KMS-11 (cell line): ENCODE measurements around the gene JAKMIP1.

Source experiments
- H2AFZ ChIP-seq: fragments of 200-600 bp; sonication (generic); 2 replicates; pipeline ENCODE4 v1.6.1; 2016; ENCODE audit warnings: antibody characterized with exemption, mixed run types, low read depth
- H3K27ac ChIP-seq: fragments of 200-600 bp; sonication (generic); 2 replicates; pipeline ENCODE4 v1.6.1; 2016; ENCODE audit warnings: mild to moderate bottlenecking, mixed run types
- H3K27me3 ChIP-seq: fragments of 200-600 bp; sonication (generic); 2 replicates; pipeline ENCODE4 v1.6.1; 2017; ENCODE audit warnings: mild to moderate bottlenecking, low read depth, mixed run types, moderate library complexity; ENCODE audit not compliant: insufficient read depth
- H3K36me3 ChIP-seq: fragments of 200-600 bp; sonication (generic); 2 replicates; pipeline ENCODE4 v1.6.1; 2017; ENCODE audit warnings: mild to moderate bottlenecking, mixed run types; ENCODE audit not compliant: insufficient read depth
- H3K4me1 ChIP-seq: fragments of 200-600 bp; sonication (generic); 2 replicates; pipeline ENCODE4 v1.6.1; 2016; ENCODE audit warnings: mild to moderate bottlenecking, low read depth, mixed run types; ENCODE audit not compliant: poor library complexity, severe bottlenecking
- H3K4me2 ChIP-seq: fragments of 200-600 bp; sonication (generic); 2 replicates; pipeline ENCODE4 v1.7.0; 2016; ENCODE audit warnings: mild to moderate bottlenecking, mixed run types
- H3K4me3 ChIP-seq: fragments of 200-600 bp; sonication (generic); IDR thresholded peaks from 2 replicates; pipeline ENCODE4 v1.6.1; 2017; ENCODE audit warnings: low read depth, low read length, mixed read lengths; ENCODE audit not compliant: insufficient read depth
- H3K79me2 ChIP-seq: fragments of 200-600 bp; sonication (generic); 2 replicates; pipeline ENCODE4 v1.6.1; 2016; ENCODE audit warnings: low read depth, mixed run types; ENCODE audit not compliant: insufficient read depth
- H3K9ac ChIP-seq: fragments of 200-600 bp; sonication (generic); 2 replicates; pipeline ENCODE4 v1.6.1; 2016; ENCODE audit warnings: mild to moderate bottlenecking, mixed run types
- H4K20me1 ChIP-seq: fragments of 200-600 bp; sonication (generic); 2 replicates; pipeline ENCODE4 v1.6.1; 2016; ENCODE audit warnings: mild to moderate bottlenecking, mixed run types; ENCODE audit not compliant: insufficient read depth
- TF ChIP-seq, protein P1 (sequence below): fragments of 200-600 bp; sonication (generic); conservative IDR thresholded peaks from 2 replicates; pipeline ENCODE4 v1.6.1; 2017; ENCODE audit warnings: low read depth, mild to moderate bottlenecking, antibody characterized with exemption, low read length, moderate library complexity, mixed read lengths

The JAKMIP1 gene

GRCh38 chr4:6030679-6031078, 169.7 kb downstream of the JAKMIP1 start:
- H3K4me1 ChIP-seq, result no peaks in the 10 kb centered on the region
- H4K20me1 ChIP-seq, result no peaks in the 10 kb centered on the region
- TF ChIP-seq, protein P1, sequence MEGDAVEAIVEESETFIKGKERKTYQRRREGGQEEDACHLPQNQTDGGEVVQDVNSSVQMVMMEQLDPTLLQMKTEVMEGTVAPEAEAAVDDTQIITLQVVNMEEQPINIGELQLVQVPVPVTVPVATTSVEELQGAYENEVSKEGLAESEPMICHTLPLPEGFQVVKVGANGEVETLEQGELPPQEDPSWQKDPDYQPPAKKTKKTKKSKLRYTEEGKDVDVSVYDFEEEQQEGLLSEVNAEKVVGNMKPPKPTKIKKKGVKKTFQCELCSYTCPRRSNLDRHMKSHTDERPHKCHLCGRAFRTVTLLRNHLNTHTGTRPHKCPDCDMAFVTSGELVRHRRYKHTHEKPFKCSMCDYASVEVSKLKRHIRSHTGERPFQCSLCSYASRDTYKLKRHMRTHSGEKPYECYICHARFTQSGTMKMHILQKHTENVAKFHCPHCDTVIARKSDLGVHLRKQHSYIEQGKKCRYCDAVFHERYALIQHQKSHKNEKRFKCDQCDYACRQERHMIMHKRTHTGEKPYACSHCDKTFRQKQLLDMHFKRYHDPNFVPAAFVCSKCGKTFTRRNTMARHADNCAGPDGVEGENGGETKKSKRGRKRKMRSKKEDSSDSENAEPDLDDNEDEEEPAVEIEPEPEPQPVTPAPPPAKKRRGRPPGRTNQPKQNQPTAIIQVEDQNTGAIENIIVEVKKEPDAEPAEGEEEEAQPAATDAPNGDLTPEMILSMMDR, result no peak
- no peak overlapping the region for H3K27ac ChIP-seq
- H3K4me3 ChIP-seq, result no peak overlapping the region
- H2AFZ ChIP-seq, result no peak overlapping the region
- no peaks in the 10 kb centered on the region for H3K36me3 ChIP-seq
- H3K4me2 ChIP-seq, result no peak overlapping the region
- H3K9ac ChIP-seq, result no peak overlapping the region
- no peaks in the 10 kb centered on the region; the same call in 1 of the 2 replicates for H3K27me3 ChIP-seq
- H3K79me2 ChIP-seq, result no peaks in the 10 kb centered on the region

DNA sequence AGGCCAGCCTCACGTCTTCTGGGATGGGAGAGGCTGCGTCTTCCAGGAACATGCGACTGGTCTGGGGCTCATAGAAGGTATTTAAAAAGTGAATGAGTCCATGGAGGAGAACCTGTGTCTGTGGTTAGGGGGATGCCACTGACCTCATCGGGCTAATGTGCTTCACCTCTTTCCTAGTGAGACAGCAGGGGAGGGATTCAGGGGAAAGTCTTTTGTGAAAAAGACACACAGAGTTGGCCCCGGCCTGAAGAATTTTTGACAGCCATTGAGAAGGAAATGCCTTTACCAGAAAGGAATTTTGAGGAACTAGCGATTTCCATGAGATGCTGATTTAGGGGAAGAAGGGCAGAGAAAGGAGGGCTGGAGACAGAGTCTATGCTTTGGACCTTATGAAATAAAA, 171.1 kb downstream of the JAKMIP1 start:
- H3K79me2 ChIP-seq, result no peaks in the 10 kb centered on the region
- no peaks in the 10 kb centered on the region for H3K4me1 ChIP-seq
- no peak overlapping the region for H3K9ac ChIP-seq
- no peaks in the 10 kb centered on the region; the same call in 1 of the 2 replicates for H3K27me3 ChIP-seq
- no peak overlapping the region for H2AFZ ChIP-seq
- H3K4me3 ChIP-seq, result no peak overlapping the region
- H3K27ac ChIP-seq, result no peak overlapping the region
- H4K20me1 ChIP-seq, result no peaks in the 10 kb centered on the region
- no peak overlapping the region for H3K4me2 ChIP-seq
- no peaks in the 10 kb centered on the region for H3K36me3 ChIP-seq
- TF ChIP-seq, protein P1, result no peak

DNA sequence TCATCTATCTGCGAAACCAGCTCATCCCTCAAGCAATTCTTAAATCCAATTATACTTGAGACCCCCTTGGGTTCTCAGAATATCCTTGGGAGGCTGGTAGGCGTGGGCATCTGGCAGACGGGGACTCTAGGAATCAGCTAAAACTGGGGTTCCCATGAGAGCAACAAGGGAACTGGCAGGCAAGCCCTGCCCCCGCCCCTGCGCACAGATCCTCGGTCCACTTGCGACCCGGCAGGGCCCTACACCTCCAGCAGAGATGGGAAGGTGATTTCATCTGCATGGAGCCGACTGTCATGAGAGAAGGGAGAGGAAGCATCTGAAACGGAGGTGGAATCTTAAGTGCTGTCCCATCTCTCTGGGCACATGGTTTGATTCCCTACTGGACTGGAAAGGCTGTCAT, 172.2 kb downstream of the JAKMIP1 start:
- Histone ChIP-seq H3K36me3 (no peaks in the 10 kb centered on the region), H3K4me2 (no peak overlapping the region), H4K20me1 (no peaks in the 10 kb centered on the region), H3K79me2 (no peaks in the 10 kb centered on the region), H2AFZ (no peak overlapping the region), H3K4me1 (no peaks in the 10 kb centered on the region), H3K27ac (no peak overlapping the region), H3K4me3 (no peak overlapping the region), H3K27me3 (no peaks in the 10 kb centered on the region; the same call in 1 of the 2 replicates), H3K9ac (no peak overlapping the region)
- TF ChIP-seq, protein P1, result no peak

DNA sequence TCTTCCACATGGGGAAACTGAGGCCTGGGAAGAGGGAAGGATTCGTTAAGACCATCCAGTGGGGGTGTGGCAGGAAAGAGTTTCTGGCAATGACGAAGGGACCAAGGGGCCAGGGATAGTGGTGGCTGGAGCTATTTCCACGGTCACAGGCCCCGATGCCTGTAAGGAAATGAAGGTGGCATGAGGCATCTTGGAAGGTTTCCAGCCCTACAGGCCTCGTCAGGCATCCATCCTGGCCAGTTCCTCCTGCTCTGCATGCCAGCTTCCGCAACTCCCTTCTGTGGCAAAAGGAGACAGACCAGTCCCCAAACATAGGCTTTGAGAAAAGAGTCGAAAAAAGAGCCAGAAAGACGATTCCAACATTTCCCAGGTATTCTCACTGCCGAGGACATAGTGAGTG, 173.0 kb downstream of the JAKMIP1 start:
- H3K4me2 ChIP-seq, result no peak overlapping the region
- H3K9ac ChIP-seq, result no peak overlapping the region
- TF ChIP-seq, protein P1, result no peak
- no peak overlapping the region for H3K4me3 ChIP-seq
- no peaks in the 10 kb centered on the region for H3K36me3 ChIP-seq
- no peak overlapping the region for H2AFZ ChIP-seq
- no peaks in the 10 kb centered on the region for H3K79me2 ChIP-seq
- no peaks in the 10 kb centered on the region for H3K4me1 ChIP-seq
- H3K27me3 ChIP-seq, result no peaks in the 10 kb centered on the region; the same call in 1 of the 2 replicates
- H4K20me1 ChIP-seq, result no peaks in the 10 kb centered on the region
- H3K27ac ChIP-seq, result no peak overlapping the region
